Ovary (tissue), 9 donors: ENCODE results near the gene CYP2E1. TPM values are rescaled to one million over a fixed set of nuclear protein-coding genes. Genes with fewer than 3 reads are reported as not detected.

Source experiments
- DNase-seq, 5 donors: peaks; one replicate each; pipeline ENCODE4 v3.0.0-alpha.2; 2019 to 2020
- H3K27ac ChIP-seq, 2 donors: fragments of 200-600 bp; one replicate each; pipeline versions ENCODE4 v1.5.1 to v1.8.0; 2019 to 2022
- H3K27me3 ChIP-seq: fragments of 200-600 bp; one replicate; pipeline ENCODE4 v1.8.0; 2022
- H3K36me3 ChIP-seq: fragments of 200-600 bp; sonication (generic); one replicate; pipeline ENCODE4 v1.5.1; 2019
- H3K4me1 ChIP-seq: one replicate; pipeline ENCODE4 v1.8.1; 2013; ENCODE audit warnings: mild to moderate bottlenecking, moderate library complexity; ENCODE audit not compliant: insufficient read depth
- H3K4me3 ChIP-seq: fragments of 200-600 bp; sonication (generic); one replicate; pipeline ENCODE4 v1.5.1; 2017
- H3K9me3 ChIP-seq, 2 donors: fragments of 200-600 bp in 1 of 2; sonication (generic) in 1 of 2; one replicate each; pipeline versions ENCODE4 v1.5.1 to v1.8.1; 2013 to 2019; ENCODE audit warnings: mild to moderate bottlenecking in 1 of 2, moderate library complexity in 1 of 2
- EP300 ChIP-seq: sonication (generic); formaldehyde crosslinking; IDR thresholded peaks from one replicate; pipeline ENCODE4 v1.6.1; 2017; ENCODE audit warnings: antibody characterized with exemption
- POLR2A ChIP-seq: fragments of 450-650 bp; IDR thresholded peaks from one replicate; pipeline ENCODE4 v1.6.1; 2017; ENCODE audit warnings: antibody characterized with exemption, mild to moderate bottlenecking, moderate library complexity
- WGBS, 3 donors: extraction: QIAGEN DNeasy Blood & Tissue Kit in 1 of 3; methylation state at CpG; one replicate each; pipeline versions ENCODE4 v1.1.5 to v1.1.7; 2013 to 2017; 5-methylcytosine and 5-hydroxymethylcytosine counted together
- intact Hi-C, 4 donors: fragments of 100-400 bp; cut with DNase I; formaldehyde crosslinking; loops; one replicate each; pipeline versions ENCODE4 v1.11.0 to v1.15.1; 2022 to 2023
- polyA plus RNA-seq, 2 donors: library from polyadenylated mRNA; stranded (reverse); fragments of 200-250 nt in 1 of 2; fragments of 350-450 nt in 1 of 2; fragmentation: Illumina TruSeq in 1 of 2; extraction: RNeasy Lipid Tissue Mini Kit (QIAGEN cat#74804) in 1 of 2; gene quantifications; one replicate each; pipeline ENCODE4 v1.2.3, GENCODE V29; 2013 to 2014
- total RNA-seq, 7 donors: library from RNA; depleted of rRNA in 2 of 7; stranded (reverse); fragments of >200 nt in 2 of 7; fragmentation: NEBNext Ultra II Directional in 3 of 7; extraction: Animal tissue kit (Norgen Biotek cat#: 25700) in 3 of 7; gene quantifications; one replicate each; pipeline versions ENCODE4 v1.1.0 to v1.2.4, GENCODE V29; 2016 to 2023
- TF ChIP-seq, protein P1 (sequence below), 3 donors: fragments of 450-650 bp in 2 of 3; fragments of 200-600 bp in 1 of 3; IDR thresholded peaks; one replicate each; pipeline versions ENCODE4 v1.5.1 to v1.8.0; 2016 to 2022; ENCODE audit warnings: antibody characterized with exemption in 3 of 3, mild to moderate bottlenecking in 1 of 3
- donor health status: DM: no; HTN: no; CAD: no; lungs with moderate emphysema.
- donor health status: DM: no; HTN: no; CAD: no.
- donor health status: Bipolar disorder and iron deficiency.
- donor health status: DM: yes; HTN: yes; CAD: no.
- donor health status: DM: no; HTN: no; CAD: no.
- donor health status: DM: yes; HTN: yes; CAD: no.

The CYP2E1 gene
- total and polyA plus RNA-seq, 9 donors: 0.83 to 4.6 (median 3.6) TPM

DNA sequence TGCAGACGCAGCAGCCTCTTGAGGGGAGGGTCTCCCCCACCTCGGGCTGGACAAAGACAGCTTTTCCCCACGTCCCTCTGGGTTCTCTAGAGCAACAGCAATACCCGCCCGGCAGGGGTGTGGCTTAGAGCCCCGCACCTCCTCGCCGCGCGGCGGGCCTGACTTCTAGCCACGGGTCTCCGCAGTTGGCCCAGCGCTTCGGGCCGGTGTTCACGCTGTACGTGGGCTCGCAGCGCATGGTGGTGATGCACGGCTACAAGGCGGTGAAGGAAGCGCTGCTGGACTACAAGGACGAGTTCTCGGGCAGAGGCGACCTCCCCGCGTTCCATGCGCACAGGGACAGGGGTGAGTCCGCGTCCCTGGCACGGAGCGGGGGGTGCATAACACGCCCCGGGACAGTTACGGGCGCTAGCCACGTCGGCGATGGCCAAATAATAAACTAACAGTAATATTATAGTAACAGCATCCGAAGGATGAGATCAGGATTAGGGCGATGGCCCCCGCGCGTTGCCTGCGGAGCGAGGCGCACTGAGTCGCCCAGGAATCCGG is 1.2 kb downstream of the CYP2E1 start:
- Histone ChIP-seq H3K27me3 (peaks cover 4% of the 10 kb centered on the region), H3K4me3 (no peak overlapping the region), H3K27ac (no peak overlapping the region), H3K36me3 (no peaks in the 10 kb centered on the region), H3K9me3 (peaks cover 0 to 4% of the 10 kb centered on the region in 2 donors), H3K4me1 (peaks cover 3% of the 10 kb centered on the region)
- no peak for DNase-seq
- no peak for TF ChIP-seq POLR2A
- TF ChIP-seq EP300: no peak
- TF ChIP-seq, protein P1, sequence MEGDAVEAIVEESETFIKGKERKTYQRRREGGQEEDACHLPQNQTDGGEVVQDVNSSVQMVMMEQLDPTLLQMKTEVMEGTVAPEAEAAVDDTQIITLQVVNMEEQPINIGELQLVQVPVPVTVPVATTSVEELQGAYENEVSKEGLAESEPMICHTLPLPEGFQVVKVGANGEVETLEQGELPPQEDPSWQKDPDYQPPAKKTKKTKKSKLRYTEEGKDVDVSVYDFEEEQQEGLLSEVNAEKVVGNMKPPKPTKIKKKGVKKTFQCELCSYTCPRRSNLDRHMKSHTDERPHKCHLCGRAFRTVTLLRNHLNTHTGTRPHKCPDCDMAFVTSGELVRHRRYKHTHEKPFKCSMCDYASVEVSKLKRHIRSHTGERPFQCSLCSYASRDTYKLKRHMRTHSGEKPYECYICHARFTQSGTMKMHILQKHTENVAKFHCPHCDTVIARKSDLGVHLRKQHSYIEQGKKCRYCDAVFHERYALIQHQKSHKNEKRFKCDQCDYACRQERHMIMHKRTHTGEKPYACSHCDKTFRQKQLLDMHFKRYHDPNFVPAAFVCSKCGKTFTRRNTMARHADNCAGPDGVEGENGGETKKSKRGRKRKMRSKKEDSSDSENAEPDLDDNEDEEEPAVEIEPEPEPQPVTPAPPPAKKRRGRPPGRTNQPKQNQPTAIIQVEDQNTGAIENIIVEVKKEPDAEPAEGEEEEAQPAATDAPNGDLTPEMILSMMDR (IDR thresholded peaks at IDR 0.05): no peak
- intact Hi-C loops: no loop called here
- 6 to 32% (median 10%) methylated on average over 46 to 50 of the region's 50 CpGs for WGBS, 3 donors

DNA sequence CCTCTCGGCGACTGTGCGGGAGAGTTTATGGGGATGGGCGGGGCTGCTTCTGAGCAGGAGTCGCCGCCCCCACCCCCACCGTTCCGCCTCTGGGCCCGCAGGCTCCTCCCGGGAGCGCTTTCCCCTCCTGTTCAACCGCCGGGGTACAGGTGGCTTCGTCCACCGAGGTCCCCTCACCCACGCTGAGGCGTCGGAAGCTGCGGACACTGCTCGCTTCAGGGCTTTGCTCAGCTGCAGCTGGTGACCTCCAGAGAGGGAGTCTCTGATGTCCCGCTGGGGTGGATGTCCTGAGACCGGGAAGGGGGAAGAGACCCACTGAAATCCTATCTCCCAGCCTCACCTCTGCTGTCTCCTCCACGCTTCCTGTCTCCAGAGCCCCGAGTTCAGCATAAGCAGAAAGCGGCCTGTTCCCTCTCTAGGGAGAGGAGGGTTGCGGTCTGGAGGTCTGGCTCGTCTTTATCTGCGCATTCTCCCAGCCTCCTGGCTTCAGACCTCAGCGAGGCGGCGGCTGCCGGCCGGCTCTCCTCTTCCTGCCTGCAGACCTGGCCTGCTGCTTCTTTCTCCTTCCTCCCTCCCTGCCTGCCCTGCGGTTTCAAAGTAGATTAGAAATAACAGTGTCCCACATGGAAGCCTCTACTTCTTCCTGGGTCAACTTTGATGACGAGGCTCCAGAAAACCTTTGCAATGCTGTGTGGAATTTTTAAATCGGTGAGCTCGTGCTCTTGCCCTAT is 1.8 kb downstream of the CYP2E1 start:
- 3 to 25% (median 9%) methylated on average over 33 to 37 of the region's 37 CpGs for WGBS, 3 donors
- Histone ChIP-seq H3K36me3 (no peaks in the 10 kb centered on the region), H3K9me3 (no peaks in the 10 kb centered on the region), H3K4me1 (peaks cover 3% of the 10 kb centered on the region), H3K27me3 (peaks cover 4% of the 10 kb centered on the region), H3K4me3 (no peak overlapping the region), H3K27ac (no peak overlapping the region)
- peak in 1 of 5 donors; percentile 44 for DNase-seq
- no peak for TF ChIP-seq EP300
- TF ChIP-seq POLR2A: no peak
- TF ChIP-seq, protein P1 (IDR thresholded peaks at IDR 0.05): no peak
- intact Hi-C loops: no loop called here

DNA sequence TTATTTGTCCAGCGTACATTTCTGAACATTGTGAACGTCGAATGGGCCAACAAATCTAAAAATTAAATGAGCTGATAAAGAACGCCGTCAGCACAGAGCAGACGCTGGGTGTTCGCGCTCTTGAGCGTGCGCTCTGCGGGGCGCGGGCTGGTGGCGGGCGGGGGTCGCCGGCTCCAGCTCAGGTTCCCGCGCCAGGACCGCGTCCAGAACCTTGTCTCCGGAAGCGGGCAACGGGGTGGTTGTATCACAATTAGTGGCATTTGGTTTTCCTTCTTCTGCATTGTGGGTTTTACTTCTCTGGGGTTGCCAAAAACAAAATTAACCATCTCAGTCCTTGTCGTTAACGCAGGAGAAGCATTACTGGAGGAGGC is 2.4 kb downstream of the CYP2E1 start:
- no peaks in the 10 kb centered on the region for H3K36me3 ChIP-seq
- H3K4me1 ChIP-seq: peaks cover 3% of the 10 kb centered on the region
- DNase-seq: no peak
- no peak overlapping the region for H3K4me3 ChIP-seq
- peaks cover 4% of the 10 kb centered on the region for H3K27me3 ChIP-seq
- H3K27ac ChIP-seq: no peak overlapping the region
- 13 to 47% (median 17%) methylated on average over 26 of the region's 26 CpGs for WGBS, 3 donors
- TF ChIP-seq, protein P1 (IDR thresholded peaks at IDR 0.05): no peak
- TF ChIP-seq POLR2A: no peak
- no peak for TF ChIP-seq EP300
- intact Hi-C loops: no loop called here
- no peaks in the 10 kb centered on the region for H3K9me3 ChIP-seq

DNA sequence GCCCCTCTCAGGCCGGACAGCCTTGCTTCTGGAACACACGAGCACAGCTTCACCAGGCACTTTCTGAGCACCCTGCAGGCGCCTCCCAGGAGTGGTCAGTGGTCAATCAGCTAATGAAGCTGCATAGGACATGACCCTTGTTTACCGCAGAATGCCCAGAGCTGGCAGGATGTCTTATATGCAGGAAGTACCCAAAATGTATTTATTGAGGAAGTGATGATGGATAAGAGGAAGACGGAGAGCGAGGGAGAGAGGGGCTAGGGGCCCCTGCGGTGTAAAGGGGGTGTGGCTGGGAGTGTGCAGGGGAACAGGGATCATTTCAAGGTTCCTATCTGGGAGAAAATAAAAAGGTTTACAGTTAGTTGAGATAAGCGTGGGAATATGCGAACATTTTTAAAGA is 3.3 kb downstream of the CYP2E1 start:
- WGBS, 3 donors: 58 to 71% (median 68%) methylated on average over 9 of the region's 9 CpGs
- peaks cover 4% of the 10 kb centered on the region for H3K27me3 ChIP-seq

More for the DNA sequence above, 3.3 kb downstream of the CYP2E1 start:
- no peak for TF ChIP-seq EP300
- no peak for TF ChIP-seq POLR2A
- TF ChIP-seq, protein P1 (IDR thresholded peaks at IDR 0.05): no peak
- Histone ChIP-seq H3K9me3 (no peaks in the 10 kb centered on the region), H3K27ac (no peak overlapping the region), H3K4me3 (no peak overlapping the region), H3K4me1 (peaks cover 3% of the 10 kb centered on the region), H3K36me3 (no peaks in the 10 kb centered on the region)
- no peak for DNase-seq
- intact Hi-C loops: no loop called here
